LoVo (cell line): ENCODE measurements around the gene UGGT2.
"Not testable (repeated sequence)": the region's sequence is repeated elsewhere in the genome, so short reads cannot be mapped to it uniquely, and the experiment has no call there.

Experiments
- DNase-seq: peaks from one replicate; pipeline ENCODE4 v3.0.0-alpha.2; 2016; ENCODE audit warnings: low spot score

Gene UGGT2

DNA sequence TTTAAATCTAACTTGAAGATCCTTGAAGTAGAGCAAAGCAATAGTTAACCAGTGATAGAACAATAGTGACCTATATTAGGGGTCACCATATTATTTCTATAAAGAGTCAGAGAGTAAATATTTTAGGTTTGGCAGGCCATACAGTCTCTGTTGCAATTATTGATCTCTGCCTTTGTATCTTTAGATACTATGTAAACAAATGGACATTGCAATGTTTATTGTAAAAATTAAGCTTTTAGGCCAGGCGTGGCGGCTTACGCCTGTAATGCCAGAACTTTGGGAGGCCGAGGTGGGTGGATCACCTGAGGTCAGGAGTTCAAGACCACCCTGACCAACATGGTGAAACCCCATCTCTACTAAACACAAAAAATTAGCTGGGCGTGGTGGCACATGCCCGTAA lies 80.5 kb downstream of the UGGT2 start:
- DNase-seq, result not testable (repeated sequence)

DNA sequence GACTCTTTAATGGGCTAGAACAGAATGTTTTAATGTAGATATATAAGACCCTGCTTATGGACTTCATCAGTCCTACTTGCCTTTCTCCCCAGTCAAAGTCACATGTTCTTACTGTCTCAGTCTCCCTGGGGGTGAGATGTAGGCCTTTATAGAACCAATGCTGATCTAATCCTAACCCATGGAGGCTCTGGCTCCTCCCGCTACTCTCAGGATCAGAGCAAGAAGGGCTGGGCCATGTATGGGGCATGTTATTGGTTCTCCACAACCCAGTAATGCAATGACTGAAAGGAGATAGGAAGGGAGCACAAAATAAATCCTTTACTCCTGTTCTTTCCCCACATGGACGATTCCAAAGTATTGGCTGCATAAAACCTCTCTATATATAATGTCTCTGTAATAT lies 82.3 kb downstream of the UGGT2 start:
- no peak for DNase-seq

DNA sequence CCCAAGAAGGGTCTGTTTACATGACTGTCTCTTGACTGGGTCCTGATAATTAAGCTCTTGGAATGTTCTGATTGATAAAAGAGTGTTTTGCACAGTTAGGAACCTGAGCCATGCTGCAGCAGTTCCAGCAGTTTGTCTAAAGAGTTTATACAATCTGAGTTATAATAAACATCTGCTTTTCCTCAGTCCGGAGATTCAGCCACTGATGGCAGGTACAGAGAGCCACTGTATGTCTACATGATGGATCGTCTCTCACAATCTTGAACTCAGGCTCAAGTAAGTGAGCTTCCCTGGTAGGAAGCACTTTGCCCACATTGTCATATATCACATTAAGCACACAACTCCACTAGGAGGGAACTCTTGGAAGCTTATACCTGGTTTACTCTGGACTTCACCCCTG lies 84.3 kb downstream of the UGGT2 start:
- no peak for DNase-seq

DNA sequence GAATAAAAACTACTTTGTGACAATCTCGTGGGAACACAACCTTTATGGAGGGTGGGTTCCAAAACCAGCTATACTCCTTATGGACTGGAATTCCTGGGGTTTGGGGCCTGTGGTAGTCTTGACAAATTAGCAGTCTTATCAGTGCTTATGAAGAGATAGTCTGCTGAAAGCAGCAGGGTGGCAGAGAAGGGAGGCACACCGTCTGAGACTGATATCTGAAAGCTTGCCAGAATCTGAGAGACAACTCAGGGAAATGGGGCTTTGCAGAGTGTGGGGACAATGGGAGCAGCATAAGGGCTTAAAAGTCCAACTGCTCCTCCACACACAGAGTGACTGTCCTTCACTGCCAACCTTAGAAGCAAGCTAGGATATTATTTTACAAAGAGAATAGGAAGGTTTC lies 95.9 kb downstream of the UGGT2 start:
- DNase-seq, result no peak

DNA sequence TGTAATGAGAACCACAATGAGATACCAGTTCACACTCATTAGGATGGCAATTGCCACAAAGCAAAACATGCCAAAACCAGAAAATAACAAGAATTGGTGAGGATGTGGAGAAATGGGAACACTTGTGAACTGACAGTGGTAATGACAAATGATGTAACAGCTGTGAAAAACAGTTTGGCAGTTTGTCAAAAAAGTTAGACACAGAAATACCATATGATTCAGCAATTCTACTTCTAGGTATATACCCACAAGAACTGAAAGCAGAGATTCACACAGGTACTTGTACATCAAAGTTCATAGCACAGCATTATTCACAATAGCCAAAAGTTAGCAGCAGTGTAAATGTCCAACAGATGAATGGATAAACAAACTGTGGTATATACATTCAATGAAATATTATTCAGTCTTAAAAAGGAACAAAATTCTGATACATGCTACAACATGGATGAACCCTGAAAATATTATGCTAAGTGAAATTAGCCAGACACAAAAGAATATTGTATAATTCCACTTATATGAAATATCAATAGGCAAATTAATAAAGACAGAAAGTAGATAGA lies 96.5 kb downstream of the UGGT2 start:
- peak; percentile 2 for DNase-seq

DNA sequence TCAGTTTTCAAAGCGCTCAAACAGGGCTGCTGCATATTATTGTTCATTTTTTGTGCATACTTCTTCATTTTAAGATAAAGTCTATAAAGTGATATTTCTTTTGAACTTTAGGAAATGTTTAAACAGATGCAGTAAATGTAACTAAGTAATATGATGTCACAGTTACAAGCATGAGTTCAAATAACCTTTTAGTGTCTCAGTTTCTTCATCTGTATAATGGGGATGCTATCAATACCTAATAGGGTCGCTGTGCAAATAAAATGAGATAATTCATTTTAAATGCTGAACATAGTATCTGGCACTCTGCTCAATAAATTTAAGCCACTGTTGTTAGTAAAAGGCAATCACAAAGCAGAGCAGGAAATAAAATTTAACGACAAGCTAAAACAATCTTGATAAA lies 97.5 kb downstream of the UGGT2 start:
- DNase-seq, result no peak

DNA sequence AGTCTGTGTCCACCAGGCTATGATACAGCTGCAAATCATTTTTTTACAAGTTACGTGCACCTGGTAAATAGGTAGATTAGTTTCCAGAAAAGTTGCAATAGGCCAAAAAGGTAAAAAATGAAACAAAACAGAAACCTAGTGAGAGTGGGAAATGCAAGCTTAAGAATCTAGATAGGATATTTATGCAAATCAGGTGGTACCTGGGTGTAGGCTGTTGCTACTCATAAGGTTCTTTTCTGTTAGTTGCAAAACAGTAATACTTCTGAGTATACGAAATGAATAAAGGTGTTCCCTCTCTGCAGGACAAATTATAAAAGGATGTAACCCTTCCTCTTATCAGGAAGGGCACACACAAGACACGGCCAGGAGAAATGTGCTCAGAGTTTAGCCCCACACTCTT lies 97.9 kb downstream of the UGGT2 start:
- no peak for DNase-seq

DNA sequence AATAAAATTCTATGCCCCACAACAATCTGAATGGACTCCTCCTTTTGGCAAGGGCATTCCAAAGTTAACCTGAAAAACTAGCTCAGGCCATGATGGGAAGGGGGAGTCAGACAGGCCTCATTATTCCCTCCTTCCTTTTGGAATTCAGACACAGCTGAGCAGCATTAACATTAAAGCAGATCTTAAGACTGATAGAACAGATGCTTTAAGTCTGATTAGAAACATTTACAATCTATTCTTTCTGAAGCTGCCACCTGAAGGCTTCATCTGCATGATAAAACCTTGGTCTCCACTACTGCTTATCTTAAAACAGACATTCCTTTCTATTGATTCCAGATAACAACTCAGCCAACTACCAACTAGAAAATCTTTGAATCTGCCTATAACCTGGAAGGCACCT lies 98.9 kb downstream of the UGGT2 start:
- no peak for DNase-seq

DNA sequence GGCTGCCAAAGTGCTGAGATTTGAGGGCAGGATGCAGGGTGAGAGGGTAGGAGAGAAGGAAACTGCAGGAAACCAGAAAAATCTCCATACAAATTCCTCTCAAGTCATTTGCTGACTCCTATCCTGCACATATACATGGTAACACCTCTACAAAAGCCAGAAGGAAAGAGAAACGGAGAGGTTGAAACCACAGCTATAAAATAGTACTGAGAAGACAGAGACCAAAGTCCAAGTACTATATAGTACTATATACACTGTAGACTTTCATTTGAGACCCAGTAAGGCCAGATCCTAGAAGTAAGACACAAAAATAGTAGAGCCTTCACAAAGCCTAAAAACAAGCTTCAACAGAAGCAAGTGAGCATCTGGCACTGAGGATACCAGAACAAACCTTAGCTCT lies 103.1 kb downstream of the UGGT2 start:
- DNase-seq, result no peak

DNA sequence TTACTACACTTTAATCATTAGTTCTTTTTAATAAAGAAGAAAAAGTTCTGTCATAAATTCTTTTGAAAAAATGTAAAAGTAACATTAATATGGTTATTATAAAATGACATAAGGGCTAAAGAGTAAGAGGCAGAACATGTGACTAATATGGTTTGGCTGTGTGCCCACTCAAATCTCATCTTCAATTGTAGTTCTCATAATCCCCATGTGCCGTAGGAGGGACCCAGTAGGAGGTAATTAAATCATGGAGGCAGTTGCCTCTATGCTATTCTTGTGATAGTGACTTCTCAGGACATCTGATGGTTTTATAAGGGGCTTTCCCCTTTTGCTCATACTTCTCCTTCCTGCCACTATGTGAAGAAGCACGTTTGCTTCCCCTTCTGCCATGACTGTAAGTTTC lies 104.5 kb downstream of the UGGT2 start:
- DNase-seq, result no peak

DNA sequence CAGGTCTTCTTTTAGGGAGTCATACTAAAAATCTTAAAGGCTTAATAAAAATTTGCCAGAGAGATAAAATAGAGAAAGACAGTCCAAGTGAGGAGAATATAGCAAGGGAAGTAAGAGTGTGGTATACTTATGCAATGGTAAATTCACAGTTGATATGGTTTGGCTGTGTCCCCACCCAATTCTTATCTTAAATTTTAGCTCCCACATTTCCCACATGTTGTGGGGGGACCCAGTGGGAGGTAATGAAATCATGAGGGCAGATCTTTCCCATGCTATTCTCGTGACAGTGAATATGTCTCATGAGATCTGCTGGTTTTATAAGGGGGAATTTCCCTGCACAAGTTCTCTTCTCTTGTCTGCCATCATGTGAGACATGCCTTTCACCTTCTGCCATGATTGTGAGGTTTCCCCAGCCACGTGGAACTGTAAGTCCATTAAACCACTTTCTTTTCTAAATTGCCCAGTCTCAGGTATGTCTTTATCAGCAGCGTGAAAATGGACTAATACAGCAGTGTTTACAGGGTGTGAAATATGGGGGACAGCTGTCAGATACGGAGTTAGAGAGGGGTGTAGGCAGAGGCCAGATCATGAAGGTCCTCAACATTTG lies 115.4 kb downstream of the UGGT2 start:
- no peak for DNase-seq

DNA sequence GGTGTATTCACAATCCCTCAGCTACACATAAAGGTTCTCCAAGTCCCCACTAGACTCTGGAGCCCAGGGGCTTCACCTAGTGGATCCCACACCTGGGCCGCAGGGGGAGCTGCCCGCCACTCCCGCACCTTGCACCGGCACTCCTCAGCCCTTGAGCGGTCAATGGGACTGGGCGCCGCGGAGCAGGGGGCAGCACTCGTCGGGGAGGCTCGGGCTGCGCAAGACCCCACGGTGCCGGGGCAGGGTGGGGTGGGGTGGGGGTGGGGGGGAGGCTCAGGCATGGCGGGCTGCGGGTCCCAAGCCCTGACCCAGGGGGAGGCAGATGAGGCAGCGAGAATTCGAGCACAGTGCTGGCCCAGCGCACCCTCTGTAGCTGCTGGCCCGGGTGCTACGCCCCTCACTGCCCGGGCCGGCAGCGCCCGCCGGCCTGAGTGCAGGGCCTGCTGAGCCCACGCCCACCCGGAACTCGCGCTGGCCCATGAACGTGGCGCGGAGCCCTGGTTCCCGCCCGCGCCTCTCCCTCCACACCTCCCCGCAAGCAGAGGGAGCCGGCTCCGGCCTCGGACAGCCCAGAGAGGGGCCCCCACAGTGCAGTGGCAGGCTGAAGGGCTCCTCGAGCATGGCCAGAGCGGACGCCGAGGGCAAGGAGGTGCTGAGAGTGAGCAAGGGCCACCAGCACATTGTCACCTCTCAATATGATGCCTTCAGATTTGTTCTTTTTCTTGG lies 121.7 kb downstream of the UGGT2 start:
- no peak for DNase-seq

DNA sequence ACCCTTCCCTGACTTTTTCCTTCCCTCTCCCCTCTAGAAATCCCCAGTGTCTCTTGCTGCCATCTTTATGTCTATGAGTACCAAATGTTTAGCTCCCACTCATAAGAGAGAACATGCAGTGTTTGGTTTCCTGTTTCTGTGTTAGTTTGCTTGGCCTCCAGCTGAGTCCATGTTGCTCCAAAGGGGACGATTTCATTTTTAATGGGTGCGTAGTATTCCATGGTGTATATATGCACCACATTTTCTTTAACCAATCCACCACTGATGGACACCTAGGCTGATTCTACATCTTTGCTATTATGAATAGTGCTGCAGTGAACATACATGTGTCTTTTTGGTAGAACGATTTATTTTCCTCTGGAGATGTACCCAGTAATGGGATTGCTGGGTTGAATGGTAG lies 123.8 kb downstream of the UGGT2 start:
- no peak for DNase-seq

DNA sequence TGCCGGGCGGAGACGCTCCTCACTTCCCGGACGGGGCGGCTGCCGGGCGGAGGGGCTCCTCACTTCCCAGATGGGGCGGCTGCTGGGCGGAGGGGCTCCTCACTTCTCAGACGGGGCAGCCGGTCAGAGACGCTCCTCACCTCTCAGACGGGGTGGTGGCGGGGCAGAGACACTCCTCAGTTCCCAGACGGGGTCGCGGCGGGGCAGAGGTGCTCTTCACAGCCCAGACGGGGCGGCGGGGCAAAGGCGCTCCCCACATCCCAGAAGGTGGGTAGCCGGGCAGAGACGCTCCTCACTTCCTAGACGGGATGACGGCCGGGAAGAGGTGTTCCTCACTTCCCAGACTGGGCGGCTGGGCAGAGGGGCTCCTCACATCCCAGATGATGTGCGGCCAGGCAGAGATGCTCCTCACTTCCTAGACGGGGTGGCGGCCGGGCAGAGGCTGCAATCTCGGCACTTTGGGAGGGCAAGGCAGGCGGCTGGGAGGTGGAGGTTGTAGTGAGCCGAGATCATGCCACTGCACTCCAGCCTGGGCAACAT lies 124.8 kb downstream of the UGGT2 start:
- DNase-seq, result not testable (repeated sequence)

DNA sequence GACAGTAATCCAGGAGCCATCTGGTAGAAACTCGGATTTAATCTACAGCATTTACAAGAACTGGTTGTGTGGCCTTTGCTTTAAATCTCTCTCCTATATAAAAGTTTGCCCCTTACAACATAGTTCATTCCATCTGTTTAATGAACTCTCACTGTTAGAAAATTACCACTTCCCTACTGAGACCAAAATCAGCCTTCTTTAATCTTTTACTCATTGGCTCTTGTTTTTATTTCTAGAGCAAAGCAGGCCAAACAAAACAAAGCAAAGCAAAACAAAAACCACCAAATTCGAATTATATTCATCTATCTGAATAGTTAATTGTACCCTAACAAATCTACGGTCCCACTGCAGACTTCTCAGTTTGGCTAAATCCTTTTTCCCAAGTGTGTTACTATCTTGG lies 127.0 kb downstream of the UGGT2 start:
- DNase-seq, result no peak

DNA sequence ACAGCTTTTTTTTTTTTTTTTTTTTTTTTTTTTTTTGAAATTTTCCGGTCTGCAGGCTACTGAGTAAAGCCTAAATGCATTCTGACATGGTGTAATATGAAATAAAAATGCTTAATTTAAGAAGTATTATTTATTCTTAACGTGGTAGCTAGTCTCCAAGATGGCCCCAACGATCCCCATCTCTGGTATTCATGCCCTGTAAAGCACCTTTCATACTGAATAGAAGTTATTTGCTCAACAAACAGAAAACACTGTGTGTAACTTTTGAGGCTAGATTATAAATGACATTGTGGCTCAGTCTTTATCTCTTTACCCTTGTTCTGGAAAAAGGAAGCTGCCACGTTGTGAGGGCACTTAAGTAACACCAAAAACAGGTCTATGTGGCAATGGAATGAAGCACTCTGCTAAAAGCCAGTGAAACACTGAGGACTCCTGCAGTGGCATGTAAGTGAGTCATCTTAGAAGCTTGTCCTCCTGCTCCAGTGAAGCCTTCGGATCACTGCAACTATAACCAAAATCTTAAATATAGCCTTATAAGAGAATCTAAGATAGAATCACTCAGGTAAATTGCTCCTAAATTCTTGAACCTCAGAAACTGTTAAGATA lies 128.7 kb downstream of the UGGT2 start:
- peak; percentile 1 for DNase-seq

DNA sequence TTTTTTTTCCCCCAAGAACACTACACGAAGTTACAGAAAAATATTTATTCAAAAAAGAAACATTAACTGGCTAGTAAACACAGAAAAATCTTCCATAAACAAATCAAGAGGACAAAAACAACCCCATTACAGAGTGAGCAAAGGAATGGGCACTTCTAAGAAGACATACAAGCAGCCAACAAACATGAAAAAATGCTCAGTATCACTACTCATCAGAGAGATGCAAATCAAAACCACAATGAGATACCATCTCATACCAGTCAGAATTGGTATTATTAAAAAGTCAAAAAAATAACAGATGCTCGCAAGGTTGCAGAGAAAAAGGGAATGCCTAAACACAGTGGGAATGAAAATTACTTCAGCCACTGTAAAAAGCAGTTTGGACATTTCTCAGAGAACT lies 131.7 kb downstream of the UGGT2 start:
- DNase-seq, result no peak

DNA sequence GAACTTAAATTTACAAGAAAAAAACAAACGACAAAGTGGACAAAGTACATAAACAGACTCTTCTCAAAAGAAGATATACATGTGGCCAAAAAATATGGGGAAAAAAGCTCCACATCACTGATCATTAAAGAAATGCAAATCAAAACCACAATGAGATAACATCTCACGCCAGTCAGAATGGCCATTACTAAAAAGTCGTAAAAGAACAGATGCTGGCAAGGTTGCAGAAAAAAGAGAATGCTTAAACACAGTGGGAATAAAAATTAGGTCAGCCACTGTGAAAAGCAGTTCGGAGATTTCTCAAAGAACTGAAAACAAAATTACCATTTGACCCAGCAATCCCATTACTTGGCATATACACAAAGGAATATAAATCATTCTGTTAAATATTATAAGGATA lies 132.7 kb downstream of the UGGT2 start:
- no peak for DNase-seq

DNA sequence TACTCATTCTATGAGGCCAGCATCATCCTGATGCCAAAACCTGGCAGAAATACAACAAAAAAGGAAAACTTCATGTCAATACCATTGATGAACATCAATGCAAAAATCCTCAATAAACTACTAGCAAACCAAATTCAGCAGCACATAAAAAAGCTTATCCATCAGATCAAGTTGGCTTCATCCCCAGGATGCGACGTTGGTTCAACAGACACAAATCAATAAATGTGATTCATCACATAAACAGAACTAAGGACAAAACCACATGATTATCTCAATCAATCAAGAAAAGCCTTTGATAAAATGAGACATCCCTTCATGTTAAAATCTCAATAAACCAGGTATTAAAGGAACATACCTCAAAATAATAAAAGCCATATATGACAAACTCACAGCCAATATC lies 134.3 kb downstream of the UGGT2 start:
- no peak for DNase-seq

DNA sequence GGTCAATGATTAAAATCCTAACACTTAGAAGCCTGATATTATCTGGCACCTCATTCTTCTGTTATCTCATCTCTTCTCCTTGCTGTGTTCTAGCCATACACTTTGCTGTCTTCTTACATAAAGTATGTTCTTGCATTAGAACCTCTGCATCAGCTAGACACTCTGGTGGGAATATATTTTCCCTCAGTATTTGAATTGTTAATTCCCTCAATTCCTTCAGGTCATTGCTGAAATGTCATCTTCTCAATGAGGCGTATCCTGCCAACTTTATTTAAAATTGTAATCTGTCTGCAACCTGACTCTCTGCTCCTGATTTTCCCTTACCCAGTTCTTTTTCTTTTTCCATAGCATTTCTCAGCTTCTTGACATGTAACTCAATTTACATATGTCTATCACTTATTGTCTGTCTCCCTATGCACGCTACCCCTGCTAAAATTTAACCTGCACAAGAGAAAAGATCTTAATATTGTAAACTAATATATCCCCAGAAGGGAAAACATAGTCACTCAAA lies 138.2 kb downstream of the UGGT2 start:
- DNase-seq, result no peak

DNA sequence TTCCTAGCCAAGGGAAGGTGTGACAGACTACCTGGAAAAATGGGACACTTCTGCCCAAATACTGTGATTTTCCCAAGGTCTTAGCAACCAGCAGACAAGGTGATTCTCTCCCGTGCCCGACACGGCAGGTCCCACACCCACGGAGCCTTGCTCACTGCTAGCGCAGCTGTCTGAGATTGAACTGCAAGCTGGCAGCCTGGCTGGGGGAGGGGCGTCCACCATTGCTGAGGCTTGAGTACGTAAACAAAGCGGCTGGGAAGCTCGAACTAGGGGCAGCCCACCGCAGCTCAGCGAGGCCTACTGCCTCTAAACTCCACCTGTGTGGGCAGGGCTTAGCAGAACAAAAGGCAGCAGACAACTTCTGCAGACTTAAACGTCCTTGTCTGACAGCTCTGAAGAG lies 146.2 kb downstream of the UGGT2 start:
- no peak for DNase-seq

DNA sequence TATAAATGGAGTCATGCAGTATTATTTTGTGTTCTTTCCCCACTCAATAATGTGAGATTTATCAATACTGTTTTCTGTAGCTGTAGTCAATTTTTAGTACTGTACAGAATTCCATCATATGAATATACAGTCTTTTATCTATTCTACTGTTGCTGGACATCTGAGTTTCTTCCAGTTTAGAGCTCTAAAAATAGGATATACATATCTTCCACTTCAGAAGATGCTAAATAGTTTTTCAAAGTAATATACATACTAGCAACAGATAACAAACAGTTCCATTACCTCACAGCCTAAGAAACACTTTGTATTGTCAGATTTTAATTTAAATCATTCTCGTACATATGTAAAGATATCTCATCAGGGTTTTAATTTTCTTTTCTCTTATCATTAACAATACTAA lies 149.6 kb downstream of the UGGT2 start:
- no peak for DNase-seq

DNA sequence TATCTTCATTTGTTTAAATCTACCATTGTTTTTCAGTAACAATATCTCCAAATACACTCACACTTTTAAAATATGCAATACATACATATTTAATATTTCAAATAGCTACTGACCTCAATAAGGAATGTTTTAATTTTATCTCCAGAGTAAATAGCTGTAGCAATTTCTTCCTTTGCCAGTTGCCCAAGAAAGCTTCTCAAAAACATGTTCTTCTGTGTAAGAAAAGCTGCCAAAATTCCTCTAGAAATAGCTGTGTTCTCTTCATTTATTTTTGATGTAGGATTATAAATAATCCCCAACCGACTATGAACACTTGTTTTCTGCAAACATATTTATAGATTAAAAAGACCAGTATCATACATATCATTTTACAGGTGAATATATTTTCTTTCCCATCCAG lies 150.5 kb downstream of the UGGT2 start:
- DNase-seq, result no peak
